RWPE1 (cell line): ENCODE results near the gene SLC7A6OS.

Experiments
- CTCF ChIA-PET: fragments of 350-600 bp; sonication (Branson Sonifier 250); formaldehyde crosslinking; extraction: SDS; loops from one replicate; lab custom pipeline; 2021; lab: Yijun Ruan, JAX
- POLR2A ChIA-PET: fragments of 400-600 bp; formaldehyde crosslinking; extraction: SDS; loops from one replicate; lab custom pipeline; 2020; ENCODE audit warnings: antibody characterized with exemption; ENCODE audit not compliant: low non-redundant PET; lab: Yijun Ruan, JAX
- DNase-seq: peaks from one replicate; pipeline ENCODE4 v3.0.0; 2012; ENCODE audit warnings: low spot score
- H3K27ac ChIP-seq: fragments of 450-650 bp; 2 replicates; pipeline ENCODE4 v1.5.1; 2017
- CTCF ChIP-seq: fragments of 450-650 bp; conservative IDR thresholded peaks from 2 replicates; pipeline ENCODE4 v1.5.1; 2017; ENCODE audit warnings: low read depth, mild to moderate bottlenecking

Gene SLC7A6OS

GRCh38 chr16:68345351-68345810, 34.6 kb upstream of the SLC7A6OS start:
- H3K27ac ChIP-seq = no peak overlapping the region
- ChIA-PET CTCF (no interaction called here), POLR2A (no interaction called here)
- DNase-seq = no peak
- no peak for TF ChIP-seq CTCF

GRCh38 chr16:68344252-68344651, 33.5 kb upstream of the SLC7A6OS start:
- H3K27ac ChIP-seq = no peak overlapping the region
- no peak for DNase-seq
- CTCF ChIA-PET = no interaction called here
- POLR2A ChIA-PET = no interaction called here
- no peak for TF ChIP-seq CTCF

- DNase-seq = no peak
- TF ChIP-seq CTCF = no peak
- POLR2A ChIA-PET = no interaction called here
- CTCF ChIA-PET = no interaction called here
- no peak overlapping the region for H3K27ac ChIP-seq
These were observed 32.4 kb upstream of the SLC7A6OS start for GRCh38 chr16:68343137-68343536.

- H3K27ac ChIP-seq = no peak overlapping the region
- POLR2A ChIA-PET = no interaction called here
- CTCF ChIA-PET = interaction anchor here (0.9 kb wide), 1 partner anchor 14 kb away, joined by 3 read pairs; no protein-coding TSS in a partner anchor
- TF ChIP-seq CTCF = no peak
- DNase-seq = no peak
These were observed 31.9 kb upstream of the SLC7A6OS start for GRCh38 chr16:68342620-68343019.

GRCh38 chr16:68339214-68339613, 28.5 kb upstream of the SLC7A6OS start:
- no peak for DNase-seq
- ChIA-PET POLR2A (no interaction called here), CTCF (interaction anchor here (1.8 kb wide), 1 partner anchor 10 kb away, joined by 6 read pairs; no protein-coding TSS in a partner anchor)
- no peak for TF ChIP-seq CTCF
- H3K27ac ChIP-seq = no peak overlapping the region

- DNase-seq = no peak
- TF ChIP-seq CTCF = no peak
- no peak overlapping the region for H3K27ac ChIP-seq
- ChIA-PET POLR2A (no interaction called here), CTCF (interaction anchor here (0.7 to 1.8 kb wide), 2 partner anchors 10 to 182 kb away, joined by 4 to 6 read pairs; no protein-coding TSS in a partner anchor)
These were observed 27.8 kb upstream of the SLC7A6OS start for GRCh38 chr16:68338326-68339119.
